PC-3 (cell line): ENCODE measurements around the gene GLI3. TPM values are rescaled to one million over a fixed set of nuclear protein-coding genes. Genes with fewer than 3 reads are reported as not detected.

Source experiments
- ATAC-seq: fragments of 200-7000 bp; cut with Tn5 transposase; 2 replicates; pipeline ENCODE4 v1.9.1; 2020; ENCODE audit warnings: mild to moderate bottlenecking, moderate library complexity
- BruUV-seq: library from RNA; stranded (reverse); fragments of 400-500 nt; replicated peaks from 2 replicates; lab custom pipeline; 2021; lab: Mats Ljungman, UMichigan
- CTCF ChIA-PET: fragments of 300-600 bp; sonication (Branson Sonifier 250); formaldehyde crosslinking; loops from one replicate; lab custom pipeline; 2022; ENCODE audit warnings: antibody characterized with exemption; lab: Charles Lee
- POLR2A ChIA-PET: fragments of 300-600 bp; sonication (Branson Sonifier 250); formaldehyde crosslinking; loops from one replicate; lab custom pipeline; 2022; ENCODE audit warnings: antibody characterized with exemption; ENCODE audit not compliant: unreplicated experiment; lab: Charles Lee
- DNase-seq: peaks from one replicate; pipeline ENCODE4 v3.0.0-alpha.2; 2015
- H2AFZ ChIP-seq: fragments of 300-600 bp; sonication (generic); 2 replicates; pipeline ENCODE4 v1.6.0; 2016; ENCODE audit warnings: antibody characterized with exemption, low read length
- H3F3A ChIP-seq: fragments of 300-600 bp; sonication (generic); one replicate; pipeline ENCODE4 v1.6.0; 2017; ENCODE audit warnings: antibody characterized with exemption, low read length, control low read depth, mild to moderate bottlenecking; ENCODE audit not compliant: unreplicated experiment
- H3K27ac ChIP-seq: fragments of 300-600 bp; sonication (generic); 2 replicates; pipeline ENCODE4 v1.5.1; 2016; ENCODE audit warnings: mild to moderate bottlenecking, low read length
- H3K27me3 ChIP-seq: fragments of 300-600 bp; sonication (generic); 2 replicates; pipeline ENCODE4 v1.6.1; 2016; ENCODE audit warnings: low read length, mixed read lengths
- H3K36me3 ChIP-seq: fragments of 300-600 bp; sonication (generic); 2 replicates; pipeline ENCODE4 v1.6.1; 2016; ENCODE audit warnings: low read depth, mixed run types, low read length, mixed read lengths
- H3K4me1 ChIP-seq: fragments of 300-600 bp; sonication (generic); 2 replicates; pipeline ENCODE4 v1.5.1; 2016; ENCODE audit warnings: low read length; ENCODE audit not compliant: insufficient read depth
- H3K4me2 ChIP-seq: fragments of 300-600 bp; sonication (generic); 2 replicates; pipeline ENCODE4 v1.6.0; 2016; ENCODE audit warnings: low read length
- H3K4me3 ChIP-seq: fragments of 300-600 bp; sonication (generic); 2 replicates; pipeline ENCODE4 v1.5.1; 2016; ENCODE audit warnings: mild to moderate bottlenecking, low read length, mixed read lengths
- H3K79me2 ChIP-seq: fragments of 300-600 bp; sonication (generic); 2 replicates; pipeline ENCODE4 v1.6.1; 2017; ENCODE audit warnings: low read length, mixed read lengths
- H3K9ac ChIP-seq: fragments of 300-600 bp; sonication (generic); 2 replicates; pipeline ENCODE4 v1.6.0; 2016; ENCODE audit warnings: mild to moderate bottlenecking, low read length
- H3K9me2 ChIP-seq: fragments of 300-600 bp; sonication (generic); replicated peaks from 2 replicates; pipeline ENCODE4 v1.6.1; 2016; ENCODE audit warnings: mixed run types, low read length, mixed read lengths
- H3K9me3 ChIP-seq: fragments of 300-600 bp; sonication (generic); 2 replicates; pipeline ENCODE4 v1.6.1; 2016; ENCODE audit warnings: low read length, mixed read lengths
- H4K20me1 ChIP-seq: fragments of 300-600 bp; sonication (generic); 2 replicates; pipeline ENCODE4 v1.6.1; 2016; ENCODE audit warnings: low read length, mixed read lengths
- CTCF ChIP-seq: fragments of 300-600 bp; sonication (generic); conservative IDR thresholded peaks from 2 replicates; pipeline ENCODE4 v1.5.1; 2017; ENCODE audit warnings: antibody characterized with exemption, low read depth, mild to moderate bottlenecking, low read length
- EZH2 ChIP-seq: fragments of 300-600 bp; sonication (generic); IDR thresholded peaks from one replicate; pipeline ENCODE4 v1.6.1; 2017; ENCODE audit warnings: antibody characterized with exemption, mild to moderate bottlenecking, low read length; ENCODE audit not compliant: unreplicated experiment
- EZH2phosphoT487 ChIP-seq: fragments of 300-600 bp; sonication (generic); IDR thresholded peaks from 2 replicates; pipeline ENCODE4 v1.6.1; 2018; ENCODE audit warnings: mild to moderate bottlenecking, antibody characterized with exemption, low read length, borderline replicate concordance
- intact Hi-C: fragments of 100-400 bp; cut with micrococcal nuclease; formaldehyde crosslinking; loops from 2 replicates; pipeline ENCODE4 v1.9.0; 2023
- total RNA-seq: library from RNA; depleted of rRNA; stranded (reverse); fragments of >200 nt; gene quantifications from 2 replicates; pipeline ENCODE4 v1.2.3, GENCODE V29; 2014

The GLI3 gene
- total RNA-seq, 1 experiment from 2014 or later = 3.5 TPM

GRCh38 chr7:41955451-41955850 lies 281.6 kb downstream of the GLI3 start:
- ChIA-PET POLR2A (interaction anchor here (0.5 kb wide), 1 partner anchor 901 kb away, joined by 3 read pairs; no protein-coding TSS in a partner anchor), CTCF (interaction anchor here (0.7 to 2.3 kb wide), 4 partner anchors 11 to 21 kb away, joined by 4 to 23 read pairs (median 12); no protein-coding TSS in a partner anchor)
- H3F3A ChIP-seq = no peaks in the 10 kb centered on the region
- H2AFZ ChIP-seq = no peak overlapping the region
- H3K4me1 ChIP-seq = peaks cover 19% of the 10 kb centered on the region
- H3K4me2 ChIP-seq = peak overlapping the region; percentile 75
- H3K9ac ChIP-seq = no peak overlapping the region
- H3K4me3 ChIP-seq = no peak overlapping the region
- no peak overlapping the region for H3K27ac ChIP-seq
- TF ChIP-seq CTCF (no peak), EZH2phosphoT487 (no peak), EZH2 (no peak)
- intact Hi-C loops = no loop called here
- no peaks in the 10 kb centered on the region for H3K9me2 ChIP-seq
- DNase-seq = no peak
- ATAC-seq = peak; percentile 9
- H3K79me2 ChIP-seq = no peaks in the 10 kb centered on the region
- no peaks in the 10 kb centered on the region for H3K9me3 ChIP-seq
- no peaks in the 10 kb centered on the region for H3K36me3 ChIP-seq
- no peaks in the 10 kb centered on the region for H3K27me3 ChIP-seq
- no peaks in the 10 kb centered on the region for H4K20me1 ChIP-seq
- BruUV-seq = no TSS peak

- no peak for DNase-seq
- H3K79me2 ChIP-seq = no peaks in the 10 kb centered on the region
- ChIA-PET POLR2A (no interaction called here), CTCF (interaction anchor here (1.1 to 2.3 kb wide), 3 partner anchors 12 to 21 kb away, joined by 4 to 23 read pairs (median 16); no protein-coding TSS in a partner anchor)
- H4K20me1 ChIP-seq = no peaks in the 10 kb centered on the region
- no peak overlapping the region for H2AFZ ChIP-seq
- H3K9ac ChIP-seq = no peak overlapping the region
- no peak for TF ChIP-seq CTCF
- no peak for TF ChIP-seq EZH2phosphoT487
- no peak for TF ChIP-seq EZH2
- no peaks in the 10 kb centered on the region for H3K36me3 ChIP-seq
- H3K9me3 ChIP-seq = no peaks in the 10 kb centered on the region
- H3K27me3 ChIP-seq = no peaks in the 10 kb centered on the region
- H3K4me2 ChIP-seq = peak overlapping the region; percentile 75
- H3K9me2 ChIP-seq = no peaks in the 10 kb centered on the region
- intact Hi-C loops = no loop called here
- no peak overlapping the region for H3K27ac ChIP-seq
- ATAC-seq = no peak
- no peaks in the 10 kb centered on the region for H3F3A ChIP-seq
- no peak overlapping the region for H3K4me3 ChIP-seq
- no TSS peak for BruUV-seq
- H3K4me1 ChIP-seq = peaks cover 19% of the 10 kb centered on the region
Observed at GRCh38 chr7:41954976-41955375, 282.0 kb downstream of the GLI3 start.

- DNase-seq = no peak
- Histone ChIP-seq H3K4me3 (no peak overlapping the region), H3K27ac (no peak overlapping the region), H4K20me1 (no peaks in the 10 kb centered on the region), H3K9me2 (no peaks in the 10 kb centered on the region), H3K79me2 (no peaks in the 10 kb centered on the region), H2AFZ (no peak overlapping the region), H3K9me3 (no peaks in the 10 kb centered on the region), H3K4me2 (no peak overlapping the region), H3F3A (no peaks in the 10 kb centered on the region), H3K27me3 (no peaks in the 10 kb centered on the region), H3K4me1 (no peaks in the 10 kb centered on the region), H3K36me3 (no peaks in the 10 kb centered on the region), H3K9ac (no peak overlapping the region)
- no peak for ATAC-seq
- CTCF ChIA-PET = no interaction called here
- BruUV-seq = no TSS peak
- TF ChIP-seq EZH2phosphoT487 (no peak), CTCF (no peak), EZH2 (no peak)
- intact Hi-C loops = no loop called here
- POLR2A ChIA-PET = no interaction called here
Observed at GRCh38 chr7:41948503-41948902, 288.5 kb downstream of the GLI3 start.
